ENCODE data around the gene LRP2. TPM values are rescaled to one million over a fixed set of nuclear protein-coding genes. Genes with fewer than 3 reads are reported as not detected.

Gene LRP2
- total and polyA plus RNA-seq, 2 of the 8 experiments (the other 6 are each of a cell fraction or from before 2014, with no cell fraction given): 2.0 to 2.9 TPM

DNA sequence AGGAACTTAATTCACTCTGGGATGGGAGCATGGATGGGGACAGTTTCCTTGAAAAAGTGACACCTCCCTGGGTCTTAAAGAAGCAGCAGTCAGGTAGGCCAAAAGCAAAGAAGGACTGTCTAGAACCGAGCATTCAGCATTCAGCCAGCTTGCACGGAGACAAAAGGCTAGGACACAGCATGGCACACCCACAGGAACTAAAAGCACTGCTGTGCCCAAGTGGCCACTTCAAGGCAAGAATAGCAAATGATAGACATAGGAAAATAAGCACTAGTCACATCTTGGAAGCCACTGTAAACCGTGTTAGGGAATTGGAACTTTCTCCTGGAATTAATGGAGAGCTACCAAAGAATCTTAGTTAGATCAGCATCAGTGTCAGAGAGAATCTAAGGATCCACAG lies 47.0 kb downstream of the LRP2 start:
- H2AK5ac ChIP-seq (ENCODE audit: low read depth, low read length): no peak overlapping the region
- no peak overlapping the region for H2AFZ ChIP-seq (ENCODE audit: low read length)
- no peaks in the 10 kb centered on the region for H3K23me2 ChIP-seq (ENCODE audit: low read depth, low read length)
- no peak overlapping the region for H2BK12ac ChIP-seq (ENCODE audit: low read depth, low read length)
- H3K4ac ChIP-seq (replicated peaks; ENCODE audit: insufficient read length, low read depth, low read length): no peak overlapping the region
- H2BK20ac ChIP-seq (ENCODE audit: low read length): no peak overlapping the region
- H3K79me2 ChIP-seq (ENCODE audit: control insufficient read depth in 1 of 2, insufficient read depth in 2 of 2, low read length in 2 of 2): no peaks in the 10 kb centered on the region
- no peak overlapping the region for H3K18ac ChIP-seq (ENCODE audit: extremely low read depth, low read length)
- H3K36me3 ChIP-seq (ENCODE audit: control insufficient read depth in 2 of 4, insufficient read depth in 4 of 4, low read length in 3 of 4): no peaks in the 10 kb centered on the region
- H4K91ac ChIP-seq (replicated peaks; ENCODE audit: insufficient read length, low read length): no peak overlapping the region
- no peak overlapping the region for H3K4me3 ChIP-seq (ENCODE audit: extremely low read depth in 1 of 4, insufficient read depth in 2 of 4, low read depth in 3 of 4, low read length in 4 of 4)
- H3K23ac ChIP-seq (ENCODE audit: insufficient read length): no peak overlapping the region
- no peak overlapping the region for H3K56ac ChIP-seq (replicated peaks; ENCODE audit: insufficient read length, low read depth, low read length)
- no peak overlapping the region for H3K9ac ChIP-seq (replicated peaks in 1 of 4; ENCODE audit: extremely low read depth in 1 of 4, low read depth in 3 of 4, low read length in 3 of 4)
- H3K27ac ChIP-seq (ENCODE audit: low read depth, low read length): no peak overlapping the region
- ChIA-PET CTCF (ENCODE audit: partially characterized antibody) (interaction anchor here (0.7 to 1.2 kb wide), 2 partner anchors 83 to 183 kb away, joined by 3 read pairs; no protein-coding TSS in a partner anchor), POLR2A (ENCODE audit: partially characterized antibody) (no interaction called here)
- H3K14ac ChIP-seq (ENCODE audit: insufficient read length): no peak overlapping the region
- H2BK15ac ChIP-seq (ENCODE audit: low read length): no peak overlapping the region
- no peak overlapping the region for H3K4me2 ChIP-seq (ENCODE audit: insufficient read depth in 1 of 2, low read depth in 2 of 2, low read length in 2 of 2)
- FAIRE-seq (no peak), DNase-seq (ENCODE audit: low read depth in 1 of 2, low spot score in 2 of 2) (no peak)
- H4K20me1 ChIP-seq (replicated peaks in 1 of 2; ENCODE audit: control insufficient read depth in 1 of 2, insufficient read depth in 2 of 2, low read length in 2 of 2): no peaks in the 10 kb centered on the region
- no peaks in the 10 kb centered on the region for H3K27me3 ChIP-seq (replicated peaks in 1 of 4; ENCODE audit: control insufficient read depth in 3 of 4, extremely low read depth in 1 of 4, insufficient read depth in 3 of 4, low read length in 3 of 4)
- H2BK5ac ChIP-seq (ENCODE audit: low read depth, low read length): no peak overlapping the region
- H4K8ac ChIP-seq (ENCODE audit: extremely low read depth, insufficient read depth, low read length): no peak overlapping the region
- no peaks in the 10 kb centered on the region for H3K4me1 ChIP-seq (replicated peaks in 1 of 4; ENCODE audit: control insufficient read depth in 3 of 4, insufficient read depth in 4 of 4, low read length in 3 of 4)
- H4K5ac ChIP-seq (ENCODE audit: insufficient read length, low read depth, low read length): no peak overlapping the region
- H3K9me3 ChIP-seq (ENCODE audit: insufficient read depth in 2 of 2, low read depth in 1 of 2, low read length in 1 of 2): no peaks in the 10 kb centered on the region
- no peaks in the 10 kb centered on the region for H3K79me1 ChIP-seq (ENCODE audit: low read depth, low read length)
- no peak overlapping the region for H2BK120ac ChIP-seq (replicated peaks; ENCODE audit: low read depth, low read length)
- WGBS, 2 experiments (ENCODE audit: extremely low coverage in 1 of 2, insufficient coverage in 1 of 2, insufficient read length in 1 of 2, insufficient replicate concordance in 2 of 2, low coverage in 1 of 2, low lambda C conversion rate in 2 of 2, missing lambda C conversion rate in 1 of 2): 83% methylated on average over 3 of the region's 3 CpGs; no CpG with 5 or more reads in 1 of the 2 experiments
- TF ChIP-seq TEAD4 (IDR thresholded peaks at IDR 0.05; ENCODE audit: low read depth, low read length) (no peak), RXRA (IDR thresholded peaks at IDR 0.05; ENCODE audit: insufficient read depth, low read depth, low read length) (no peak), POU5F1 (IDR thresholded peaks at IDR 0.05; ENCODE audit: low read depth, low read length) (no peak), GTF2F1 (IDR thresholded peaks at IDR 0.05; ENCODE audit: borderline replicate concordance, low read depth, low read length) (no peak), SAP30 (IDR thresholded peaks at IDR 0.05; ENCODE audit: insufficient read depth, insufficient replicate concordance, low read length) (no peak), JUN (IDR thresholded peaks at IDR 0.05; ENCODE audit: low read depth, low read length) (no peak), YY1 (IDR thresholded peaks at IDR 0.05; ENCODE audit: low read depth, low read length) (no peak), CTBP2 (IDR thresholded peaks at IDR 0.05; ENCODE audit: borderline replicate concordance, insufficient read depth, insufficient read length, low read length) (no peak), USF2 (IDR thresholded peaks at IDR 0.05; ENCODE audit: low read length) (no peak), SIX5 (IDR thresholded peaks at IDR 0.05; ENCODE audit: low read depth, low read length) (no peak), RNF2 (IDR thresholded peaks at IDR 0.05; ENCODE audit: borderline replicate concordance, low read depth, low read length, missing control alignments, poor library complexity, severe bottlenecking) (no peak), BACH1 (IDR thresholded peaks at IDR 0.05; ENCODE audit: low read length) (no peak), KDM5A (IDR thresholded peaks at IDR 0.05; ENCODE audit: low read length) (no peak)

All from H1 (cell line).